H9 (cell line): ENCODE results near the gene C11orf16. TPM values are rescaled to one million over a fixed set of nuclear protein-coding genes. Genes with fewer than 3 reads are reported as not detected.

Experiments used
- DNase-seq: peaks from one replicate; pipeline ENCODE4 v3.0.0-alpha.2; 2017
- H2AFZ ChIP-seq: one replicate; pipeline ENCODE4 v1.6.1; 2013; ENCODE audit warnings: mild to moderate bottlenecking, low read length, control low read depth, moderate library complexity
- H2AK5ac ChIP-seq: 2 replicates; pipeline ENCODE4 v1.6.1; 2013; ENCODE audit warnings: low read length, control low read depth, mixed read lengths; ENCODE audit not compliant: insufficient read length
- H2BK120ac ChIP-seq: one replicate; pipeline ENCODE4 v1.6.1; 2013; ENCODE audit warnings: low read depth, mild to moderate bottlenecking, low read length, control low read depth, inconsistent platforms; ENCODE audit not compliant: poor library complexity, severe bottlenecking
- H2BK12ac ChIP-seq: 2 replicates; pipeline ENCODE4 v1.6.1; 2013; ENCODE audit warnings: low read length, control low read depth, mixed read lengths, low read depth; ENCODE audit not compliant: insufficient read length
- H2BK15ac ChIP-seq: 2 replicates; pipeline ENCODE4 v1.6.1; 2013; ENCODE audit warnings: low read depth, low read length, control low read depth
- H2BK20ac ChIP-seq: one replicate; pipeline ENCODE4 v1.6.1; 2013; ENCODE audit warnings: low read depth, mild to moderate bottlenecking, low read length, control low read depth, inconsistent platforms; ENCODE audit not compliant: poor library complexity, severe bottlenecking
- H2BK5ac ChIP-seq: 2 replicates; pipeline ENCODE4 v1.6.1; 2013; ENCODE audit warnings: low read length, control low read depth, mixed read lengths; ENCODE audit not compliant: insufficient read length
- H3K14ac ChIP-seq: 2 replicates; pipeline ENCODE4 v1.6.1; 2013; ENCODE audit warnings: low read length, control low read depth; ENCODE audit not compliant: insufficient read depth
- H3K18ac ChIP-seq: 2 replicates; pipeline ENCODE4 v1.6.1; 2013; ENCODE audit warnings: low read depth, mild to moderate bottlenecking, mixed read lengths, low read length, control low read depth; ENCODE audit not compliant: insufficient read length
- H3K23ac ChIP-seq: 2 replicates; pipeline ENCODE4 v1.6.1; 2013; ENCODE audit warnings: low read length, control low read depth, mixed read lengths, low read depth; ENCODE audit not compliant: insufficient read length
- H3K23me2 ChIP-seq: 2 replicates; pipeline ENCODE4 v1.6.1; 2013; ENCODE audit warnings: low read depth, mild to moderate bottlenecking, mixed read lengths, low read length, control low read depth; ENCODE audit not compliant: insufficient read length, poor library complexity, severe bottlenecking
- H3K27ac ChIP-seq: 2 replicates; pipeline ENCODE4 v1.5.1; 2013; ENCODE audit warnings: low read length, control low read depth, mixed read lengths, low read depth; ENCODE audit not compliant: insufficient read length
- H3K27me3 ChIP-seq: 2 replicates; pipeline ENCODE4 v1.6.1; 2013; ENCODE audit warnings: low read length, control low read depth, inconsistent platforms; ENCODE audit not compliant: insufficient read depth
- H3K4ac ChIP-seq: 2 replicates; pipeline ENCODE4 v1.6.1; 2013; ENCODE audit warnings: low read depth, mild to moderate bottlenecking, control low read depth, inconsistent platforms, low read length, moderate library complexity
- H3K4me1 ChIP-seq: 2 replicates; pipeline ENCODE4 v1.6.1; 2013; ENCODE audit warnings: low read length, control low read depth, inconsistent platforms; ENCODE audit not compliant: insufficient read depth
- H3K4me2 ChIP-seq: 2 replicates; pipeline ENCODE4 v1.6.1; 2013; ENCODE audit warnings: low read length, control low read depth, mixed read lengths; ENCODE audit not compliant: insufficient read length, insufficient read depth
- H3K56ac ChIP-seq: 2 replicates; pipeline ENCODE4 v1.6.1; 2013; ENCODE audit warnings: low read depth, mild to moderate bottlenecking, mixed read lengths, low read length, control low read depth; ENCODE audit not compliant: insufficient read length
- H3K79me1 ChIP-seq: 2 replicates; pipeline ENCODE4 v1.6.1; 2013; ENCODE audit warnings: low read depth, mild to moderate bottlenecking, moderate library complexity, low read length, control low read depth, inconsistent platforms; ENCODE audit not compliant: insufficient read depth, poor library complexity, severe bottlenecking
- H3K79me2 ChIP-seq: 2 replicates; pipeline ENCODE4 v1.6.1; 2013; ENCODE audit warnings: low read length, control low read depth, inconsistent platforms; ENCODE audit not compliant: insufficient read depth
- H3K9ac ChIP-seq: 2 replicates; pipeline ENCODE4 v1.6.1; 2013; ENCODE audit warnings: low read length, control low read depth, mixed read lengths; ENCODE audit not compliant: insufficient read length; ENCODE audit errors: extremely low read depth
- H3K9me3 ChIP-seq: one replicate; pipeline ENCODE4 v1.6.1; 2013; ENCODE audit warnings: low read depth, low read length, inconsistent platforms; ENCODE audit not compliant: control insufficient read depth
- H3T11ph ChIP-seq: one replicate; pipeline ENCODE4 v1.6.1; 2013; ENCODE audit warnings: mild to moderate bottlenecking, low read length, control low read depth, inconsistent platforms
- H4K20me1 ChIP-seq: one replicate; pipeline ENCODE4 v1.6.1; 2013; ENCODE audit not compliant: control insufficient read depth, insufficient read length, insufficient read depth
- H4K5ac ChIP-seq: 2 replicates; pipeline ENCODE4 v1.6.1; 2013; ENCODE audit warnings: low read depth, mild to moderate bottlenecking, mixed read lengths, low read length, control low read depth; ENCODE audit not compliant: insufficient read length
- H4K8ac ChIP-seq: replicated peaks from 2 replicates; pipeline ENCODE4 v1.6.1; 2013; ENCODE audit warnings: low read length, control low read depth, mixed read lengths, low read depth; ENCODE audit not compliant: insufficient read length
- H4K91ac ChIP-seq: 2 replicates; pipeline ENCODE4 v1.6.1; 2013; ENCODE audit warnings: low read depth, mild to moderate bottlenecking, moderate library complexity, mixed read lengths, low read length, control low read depth; ENCODE audit not compliant: insufficient read length
- H3K27ac Mint-ChIP-seq, 3 experiments: 2 replicates in 2 of 3; 3 replicates in 1 of 3; pipeline ENCODE4 v1.8.0; 2020 to 2021; ENCODE audit warnings: mixed read lengths in 3 of 3, mild to moderate bottlenecking in 1 of 3, moderate library complexity in 1 of 3
- H3K27me3 Mint-ChIP-seq: 2 replicates; pipeline ENCODE4 v1.8.0; 2021; ENCODE audit warnings: low read depth, mild to moderate bottlenecking, moderate library complexity, mixed read lengths
- H3K36me3 Mint-ChIP-seq, 3 experiments: 2 replicates in 2 of 3; 3 replicates in 1 of 3; pipeline ENCODE4 v1.8.0; 2020 to 2021; ENCODE audit warnings: low read depth in 3 of 3, mixed read lengths in 3 of 3; ENCODE audit not compliant: insufficient read depth in 1 of 3
- H3K4me1 Mint-ChIP-seq, 2 experiments: 2 replicates each; pipeline ENCODE4 v1.8.0; 2020; ENCODE audit warnings: mixed read lengths in 2 of 2
- H3K4me3 Mint-ChIP-seq, 2 experiments: 2 replicates in 1 of 2; 3 replicates in 1 of 2; pipeline ENCODE4 v1.8.0; 2020 to 2021; ENCODE audit warnings: mild to moderate bottlenecking in 2 of 2, mixed read lengths in 2 of 2, moderate library complexity in 1 of 2
- H3K9me3 Mint-ChIP-seq, 2 experiments: 2 replicates in 1 of 2; 3 replicates in 1 of 2; pipeline ENCODE4 v1.8.0; 2020; ENCODE audit warnings: mild to moderate bottlenecking in 2 of 2, mixed read lengths in 2 of 2, moderate library complexity in 1 of 2
- WGBS: extraction: QIAGEN DNeasy Blood & Tissue Kit; methylation state at CpG from one replicate; pipeline ENCODE4 v1.1.7; 2013; ENCODE audit warnings: missing lambda C conversion rate, low lambda C conversion rate, mixed read lengths; ENCODE audit not compliant: insufficient read length; ENCODE audit errors: extremely low coverage; 5-methylcytosine and 5-hydroxymethylcytosine counted together
- total RNA-seq: library from RNA; stranded (reverse); gene quantifications from 2 replicates; pipeline ENCODE4 v1.2.1, GENCODE V29; 2021
- TF ChIP-seq, protein P1 (sequence below): fragments of 200-600 bp; sonication (generic); conservative IDR thresholded peaks from 3 replicates; pipeline ENCODE4 v1.8.0; 2021; ENCODE audit warnings: antibody characterized with exemption, mild to moderate bottlenecking

C11orf16 gene
- total RNA-seq, 1 experiment from 2014 or later, result 0.15 TPM

- DNase-seq, result no peak
- no peaks in the 10 kb centered on the region for H3K79me1 ChIP-seq
- H3K18ac ChIP-seq, result no peak overlapping the region
- H3K79me2 ChIP-seq, result no peaks in the 10 kb centered on the region; the same call in 1 of the 2 replicates
- H3K9ac ChIP-seq, result no peak overlapping the region
- TF ChIP-seq, protein P1, sequence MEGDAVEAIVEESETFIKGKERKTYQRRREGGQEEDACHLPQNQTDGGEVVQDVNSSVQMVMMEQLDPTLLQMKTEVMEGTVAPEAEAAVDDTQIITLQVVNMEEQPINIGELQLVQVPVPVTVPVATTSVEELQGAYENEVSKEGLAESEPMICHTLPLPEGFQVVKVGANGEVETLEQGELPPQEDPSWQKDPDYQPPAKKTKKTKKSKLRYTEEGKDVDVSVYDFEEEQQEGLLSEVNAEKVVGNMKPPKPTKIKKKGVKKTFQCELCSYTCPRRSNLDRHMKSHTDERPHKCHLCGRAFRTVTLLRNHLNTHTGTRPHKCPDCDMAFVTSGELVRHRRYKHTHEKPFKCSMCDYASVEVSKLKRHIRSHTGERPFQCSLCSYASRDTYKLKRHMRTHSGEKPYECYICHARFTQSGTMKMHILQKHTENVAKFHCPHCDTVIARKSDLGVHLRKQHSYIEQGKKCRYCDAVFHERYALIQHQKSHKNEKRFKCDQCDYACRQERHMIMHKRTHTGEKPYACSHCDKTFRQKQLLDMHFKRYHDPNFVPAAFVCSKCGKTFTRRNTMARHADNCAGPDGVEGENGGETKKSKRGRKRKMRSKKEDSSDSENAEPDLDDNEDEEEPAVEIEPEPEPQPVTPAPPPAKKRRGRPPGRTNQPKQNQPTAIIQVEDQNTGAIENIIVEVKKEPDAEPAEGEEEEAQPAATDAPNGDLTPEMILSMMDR, result no peak
- no peak overlapping the region for H4K91ac ChIP-seq
- H2AK5ac ChIP-seq, result no peak overlapping the region
- no peak overlapping the region for H2BK120ac ChIP-seq
- H3K56ac ChIP-seq, result no peak overlapping the region
- H2BK15ac ChIP-seq, result no peak overlapping the region
- no peaks in the 10 kb centered on the region; the same call in 1 of the 2 replicates for H3K27me3 ChIP-seq
- H4K20me1 ChIP-seq, result no peaks in the 10 kb centered on the region
- H3K4me1 ChIP-seq, result peaks cover 6% of the 10 kb centered on the region; the same call in 1 of the 2 replicates
- no peak overlapping the region for H4K8ac ChIP-seq
- WGBS, result no CpG with 5 or more reads among the region's 4 CpGs
- H3K27me3 Mint-ChIP-seq, result peaks cover 6% of the 10 kb centered on the region
- no peak overlapping the region for H2BK12ac ChIP-seq
- no peak overlapping the region for H3K4me2 ChIP-seq
- H3K4me1 Mint-ChIP-seq, result peaks cover 29% of the 10 kb centered on the region in 2 experiments
- H2BK5ac ChIP-seq, result no peak overlapping the region
- no peak overlapping the region for H3K14ac ChIP-seq
- no peak overlapping the region for H3K4ac ChIP-seq
- no peak overlapping the region for H2AFZ ChIP-seq
- no peak overlapping the region for H3K27ac ChIP-seq
- no peak overlapping the region for H2BK20ac ChIP-seq
- peak overlapping the region in 1 of 2 experiments; percentile 41; a peak in 1 of 5 replicates for H3K4me3 Mint-ChIP-seq
- no peak overlapping the region for H4K5ac ChIP-seq
- H3K36me3 Mint-ChIP-seq, result peaks cover 22 to 48% (median 45%) of the 10 kb centered on the region in 3 experiments
- no peak overlapping the region for H3K23ac ChIP-seq
- H3K9me3 Mint-ChIP-seq, result no peaks in the 10 kb centered on the region
- H3K27ac Mint-ChIP-seq, result no peak overlapping the region
- H3K23me2 ChIP-seq, result peaks cover 6% of the 10 kb centered on the region
- no peaks in the 10 kb centered on the region for H3K9me3 ChIP-seq
- no peak overlapping the region for H3T11ph ChIP-seq
Observed at GRCh38 chr11:8914661-8915018, 18.1 kb downstream of the C11orf16 start.
